Right cardiac atrium (tissue), 5 donors: ENCODE measurements around the gene VSIR. TPM values are rescaled to one million over a fixed set of nuclear protein-coding genes. Genes with fewer than 3 reads are reported as not detected.

Experiments
- ATAC-seq, 2 donors: fragments of 200-7000 bp; cut with Tn5 transposase; one replicate each; pipeline versions ENCODE4 v1.8.0 to v1.9.1; 2020; ENCODE audit warnings: moderate library complexity in 2 of 2, mild to moderate bottlenecking in 1 of 2
- DNase-seq, 3 donors: peaks; one replicate each; pipeline ENCODE4 v3.0.0-alpha.2; 2020
- H3K27ac ChIP-seq: one replicate; pipeline ENCODE4 v1.5.1; 2013; ENCODE audit warnings: mild to moderate bottlenecking, low read length, control low read depth, moderate library complexity
- H3K27me3 ChIP-seq: one replicate; pipeline ENCODE4 v1.6.1; 2013; ENCODE audit not compliant: control insufficient read depth, insufficient read depth
- H3K4me1 ChIP-seq: one replicate; pipeline ENCODE4 v1.6.1; 2013; ENCODE audit warnings: low read length; ENCODE audit not compliant: control insufficient read depth, insufficient read depth
- H3K4me3 ChIP-seq: one replicate; pipeline ENCODE4 v1.5.1; 2013; ENCODE audit warnings: low read length, control low read depth
- H3K9me3 ChIP-seq: one replicate; pipeline ENCODE4 v1.6.1; 2013; ENCODE audit warnings: low read length; ENCODE audit not compliant: control insufficient read depth
- WGBS: extraction: QIAGEN DNeasy Blood & Tissue Kit; methylation state at CpG from one replicate; pipeline ENCODE4 v1.1.7; 2013; 5-methylcytosine and 5-hydroxymethylcytosine counted together
- intact Hi-C, 4 donors: fragments of 100-400 bp; cut with DNase I; formaldehyde crosslinking; loops; one replicate each; pipeline versions ENCODE4 v1.11.0 to v1.14.0; 2022 to 2023
- polyA plus RNA-seq: library from polyadenylated mRNA; stranded (reverse); fragments of 200-250 nt; gene quantifications from one replicate; pipeline ENCODE4 v1.2.3, GENCODE V29; 2013
- total RNA-seq, 4 donors: library from RNA; stranded (reverse); fragmentation: NEBNext Ultra II Directional; extraction: Animal tissue kit (Norgen Biotek cat#: 25700); gene quantifications; one replicate each; pipeline ENCODE4 v1.2.1, GENCODE V29; 2021
- donor health status: healthy with polysubstance abuse.
- donor health status: DM: no; HTN: yes; CAD: no.
- donor health status: DM: no; HTN: no; CAD: no.
- donor health status: DM: no; HTN: yes; CAD: no; lungs with severe emphysema.
- donor health status: DM: yes; HTN: yes; CAD: no.

VSIR gene
- total and polyA plus RNA-seq, 5 donors = 29.3 to 55.1 (median 36.8) TPM

GRCh38 chr10:71806704-71807556 lies 33.6 kb upstream of the VSIR start:
- Histone ChIP-seq H3K27ac (no peak overlapping the region), H3K4me1 (no peaks in the 10 kb centered on the region), H3K9me3 (no peaks in the 10 kb centered on the region), H3K27me3 (no peaks in the 10 kb centered on the region), H3K4me3 (no peak overlapping the region)
- ATAC-seq (no peak), DNase-seq (no peak)
- intact Hi-C loops = no loop called here
- WGBS = 93% methylated on average over 23 of the region's 23 CpGs

GRCh38 chr10:71805776-71806703 lies 32.7 kb upstream of the VSIR start:
- Histone ChIP-seq H3K4me3 (no peak overlapping the region), H3K27ac (no peak overlapping the region), H3K27me3 (no peaks in the 10 kb centered on the region), H3K4me1 (no peaks in the 10 kb centered on the region), H3K9me3 (no peaks in the 10 kb centered on the region)
- DNase-seq (peak in 1 of 3 donors; percentile 72), ATAC-seq (peak; percentile 55 to 80)
- intact Hi-C loops = no loop called here
- WGBS = 40% methylated on average over 41 of the region's 41 CpGs

GRCh38 chr10:71804077-71804476 lies 30.8 kb upstream of the VSIR start:
- Histone ChIP-seq H3K4me3 (no peak overlapping the region), H3K4me1 (no peaks in the 10 kb centered on the region), H3K27ac (no peak overlapping the region), H3K9me3 (no peaks in the 10 kb centered on the region), H3K27me3 (no peaks in the 10 kb centered on the region)
- DNase-seq (no peak), ATAC-seq (no peak)
- intact Hi-C loops = no loop called here
- 40% methylated on average over 4 of the region's 4 CpGs for WGBS

DNA sequence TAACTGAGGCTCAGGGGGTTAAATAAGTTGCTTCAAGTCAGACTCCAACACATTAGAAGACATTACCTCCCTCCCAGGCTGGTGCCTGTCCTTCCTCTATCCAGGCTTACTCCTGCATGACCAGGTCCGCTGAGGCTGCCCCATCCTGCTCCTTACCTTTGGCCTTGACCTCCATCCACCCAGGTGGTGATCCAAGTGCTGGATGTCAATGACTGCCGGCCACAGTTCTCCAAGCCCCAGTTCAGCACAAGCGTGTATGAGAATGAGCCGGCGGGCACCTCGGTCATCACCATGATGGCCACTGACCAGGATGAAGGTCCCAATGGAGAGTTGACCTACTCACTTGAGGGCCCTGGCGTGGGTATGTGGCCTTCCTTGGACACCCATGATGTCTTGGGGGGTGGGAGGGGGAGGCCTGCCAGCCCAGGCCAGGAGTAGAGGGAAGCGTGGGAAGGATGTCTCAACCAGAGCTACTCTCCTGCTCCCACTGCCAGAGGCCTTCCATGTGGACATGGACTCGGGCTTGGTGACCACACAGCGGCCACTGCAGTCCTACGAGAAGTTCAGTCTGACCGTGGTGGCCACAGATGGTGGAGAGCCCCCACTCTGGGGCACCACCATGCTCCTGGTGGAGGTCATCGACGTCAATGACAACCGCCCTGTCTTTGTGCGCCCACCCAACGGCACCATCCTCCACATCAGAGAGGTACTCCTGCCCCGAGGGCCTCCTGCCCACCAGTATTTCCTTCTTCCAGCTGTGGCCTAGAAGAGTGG lies 29.6 kb upstream of the VSIR start:
- Histone ChIP-seq H3K27me3 (no peaks in the 10 kb centered on the region), H3K4me3 (no peak overlapping the region), H3K27ac (no peak overlapping the region), H3K9me3 (no peaks in the 10 kb centered on the region), H3K4me1 (no peaks in the 10 kb centered on the region)
- ATAC-seq = no peak
- intact Hi-C loops = no loop called here
- DNase-seq = no peak
- WGBS = 89% methylated on average over 18 of the region's 18 CpGs

DNA sequence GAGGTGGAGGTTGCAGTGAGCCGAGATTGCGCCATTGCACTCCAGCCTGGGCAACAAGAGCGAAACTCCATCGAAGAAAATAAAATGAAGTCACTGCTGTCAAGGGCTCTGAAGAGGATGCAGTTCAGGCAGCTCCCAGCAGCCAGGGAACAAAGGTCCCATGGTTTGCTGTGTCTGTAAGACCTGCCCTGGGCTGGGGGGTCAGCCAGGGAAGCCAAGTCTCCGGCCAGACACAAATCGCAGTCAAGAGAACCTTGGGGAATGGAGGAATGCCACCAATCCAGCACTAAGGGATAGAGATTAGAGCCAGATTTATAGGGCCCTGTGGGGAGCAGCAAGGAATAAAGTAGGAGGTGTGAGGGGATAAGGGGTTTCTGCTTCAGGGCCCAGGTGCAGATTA lies 28.9 kb upstream of the VSIR start:
- WGBS = 88% methylated on average over 6 of the region's 6 CpGs
- H3K27me3 ChIP-seq = no peaks in the 10 kb centered on the region
- DNase-seq (no peak), ATAC-seq (no peak)
- H3K27ac ChIP-seq = no peak overlapping the region
- no peaks in the 10 kb centered on the region for H3K9me3 ChIP-seq
- H3K4me3 ChIP-seq = no peak overlapping the region
- intact Hi-C loops = no loop called here
- no peaks in the 10 kb centered on the region for H3K4me1 ChIP-seq

GRCh38 chr10:71801361-71801760 lies 28.0 kb upstream of the VSIR start:
- DNase-seq (no peak), ATAC-seq (no peak)
- WGBS = 90% methylated on average over 9 of the region's 9 CpGs
- Histone ChIP-seq H3K4me1 (no peaks in the 10 kb centered on the region), H3K27ac (no peak overlapping the region), H3K9me3 (no peaks in the 10 kb centered on the region), H3K4me3 (no peak overlapping the region), H3K27me3 (no peaks in the 10 kb centered on the region)
- intact Hi-C loops = no loop called here

DNA sequence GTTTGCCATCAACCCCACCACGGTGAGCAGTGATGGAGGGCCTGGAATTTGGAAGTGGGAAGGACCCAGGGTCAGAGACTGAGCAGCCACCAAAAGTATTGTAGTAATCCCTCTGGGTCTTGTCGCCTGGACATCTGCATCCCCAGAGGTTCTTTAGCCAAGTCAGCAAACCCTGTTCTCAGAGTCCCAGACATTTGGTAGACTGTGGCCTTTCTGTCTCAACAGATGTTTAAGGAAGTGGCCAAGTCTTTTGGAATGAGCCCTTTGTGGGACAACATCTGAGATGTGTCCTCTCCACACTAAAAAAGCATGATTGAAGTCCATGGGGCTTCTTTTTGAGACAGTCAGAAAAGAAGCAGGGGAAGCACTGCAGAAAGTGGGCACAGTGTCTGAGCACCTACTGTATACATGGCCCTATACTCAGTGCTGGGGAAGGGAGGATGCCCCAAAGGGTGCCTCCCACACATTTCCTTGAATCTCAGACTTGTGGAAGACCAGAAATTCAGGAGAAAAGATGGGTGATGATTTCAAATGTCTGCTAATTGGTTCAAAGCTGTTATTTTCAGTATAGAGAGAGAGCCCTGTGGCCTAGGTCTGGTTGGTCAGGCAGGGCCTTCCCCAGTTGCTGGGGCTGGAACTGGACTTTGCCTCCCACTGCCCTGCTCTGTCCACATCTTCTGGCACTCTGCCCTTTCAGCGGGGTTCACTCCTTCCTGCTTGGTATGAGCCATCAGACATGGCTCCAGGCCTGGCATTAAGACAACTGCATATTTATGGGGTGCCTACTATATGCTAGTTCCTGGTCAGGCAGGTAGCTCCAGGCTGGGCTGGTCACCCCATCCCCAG lies 26.5 kb upstream of the VSIR start:
- 75% methylated on average over 3 of the region's 3 CpGs for WGBS
- H3K4me3 ChIP-seq = no peak overlapping the region
- H3K9me3 ChIP-seq = no peaks in the 10 kb centered on the region
- intact Hi-C loops = no loop called here
- no peak overlapping the region for H3K27ac ChIP-seq
- DNase-seq (no peak), ATAC-seq (no peak)
- H3K27me3 ChIP-seq = no peaks in the 10 kb centered on the region
- H3K4me1 ChIP-seq = no peaks in the 10 kb centered on the region

GRCh38 chr10:71799112-71799511 lies 25.8 kb upstream of the VSIR start:
- Histone ChIP-seq H3K27me3 (no peaks in the 10 kb centered on the region), H3K27ac (no peak overlapping the region), H3K4me3 (no peak overlapping the region), H3K9me3 (no peaks in the 10 kb centered on the region), H3K4me1 (no peaks in the 10 kb centered on the region)
- DNase-seq (no peak), ATAC-seq (no peak)
- intact Hi-C loops = no loop called here
- WGBS = 71% methylated on average over 10 of the region's 10 CpGs

DNA sequence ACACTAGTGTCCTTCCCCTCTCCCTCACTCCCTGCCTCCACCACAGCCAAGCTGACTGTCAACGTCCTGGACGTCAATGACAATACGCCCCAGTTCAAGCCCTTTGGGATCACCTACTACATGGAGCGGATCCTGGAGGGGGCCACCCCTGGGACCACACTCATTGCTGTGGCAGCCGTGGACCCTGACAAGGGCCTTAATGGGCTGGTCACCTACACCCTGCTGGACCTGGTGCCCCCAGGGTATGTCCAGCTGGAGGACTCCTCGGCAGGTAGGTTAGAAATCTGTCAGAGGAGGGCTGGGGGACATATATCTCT lies 24.9 kb upstream of the VSIR start:
- 80% methylated on average over 6 of the region's 6 CpGs for WGBS
- Histone ChIP-seq H3K4me3 (no peak overlapping the region), H3K4me1 (no peaks in the 10 kb centered on the region), H3K27ac (no peak overlapping the region), H3K9me3 (no peaks in the 10 kb centered on the region), H3K27me3 (no peaks in the 10 kb centered on the region)
- no peak for ATAC-seq
- DNase-seq = no peak
- intact Hi-C loops = no loop called here

GRCh38 chr10:71797533-71798307 lies 24.4 kb upstream of the VSIR start:
- ATAC-seq (peak; percentile 24 to 32), DNase-seq (peak in 1 of 3 donors; percentile 40)
- intact Hi-C loops = no loop called here
- Histone ChIP-seq H3K4me3 (no peak overlapping the region), H3K9me3 (no peaks in the 10 kb centered on the region), H3K27ac (no peak overlapping the region), H3K4me1 (no peaks in the 10 kb centered on the region), H3K27me3 (no peaks in the 10 kb centered on the region)
- 71% methylated on average over 10 of the region's 10 CpGs for WGBS
